H1 (cell line): ENCODE measurements around the gene SEMA5B.
A peak's percentile ranks its signal among the peaks of the same experiment; 100 is the strongest.

Experiments used
- ATF3 ChIP-seq: IDR thresholded peaks from 2 replicates; pipeline ENCODE4 v1.6.1; 2011; ENCODE audit warnings: low read depth, mild to moderate bottlenecking, low read length; ENCODE audit not compliant: insufficient read depth
- CHD2 ChIP-seq: IDR thresholded peaks from 2 replicates; pipeline ENCODE4 v1.6.1; 2012; ENCODE audit warnings: low read length, improper control_type of control experiment
- CTCF ChIP-seq, 3 experiments: IDR thresholded peaks; 1 replicate in 2 of 3; 2 replicates in 1 of 3; pipeline versions ENCODE4 v1.5.1 to v1.6.1; 2011; ENCODE audit warnings: low read length in 3 of 3, mild to moderate bottlenecking in 3 of 3, inconsistent platforms in 2 of 3, low read depth in 1 of 3, moderate library complexity in 1 of 3; ENCODE audit not compliant: insufficient read depth in 1 of 3; ENCODE audit errors: control extremely low read depth in 1 of 3
- EZH2 ChIP-seq: fragments of 200-600 bp; sonication (generic); IDR thresholded peaks from 2 replicates; pipeline ENCODE4 v1.7.1; 2012; ENCODE audit warnings: low read depth, mild to moderate bottlenecking, moderate library complexity, low read length, inconsistent platforms; ENCODE audit not compliant: severe bottlenecking
- JUN ChIP-seq: IDR thresholded peaks from 2 replicates; pipeline ENCODE4 v1.6.1; 2011; ENCODE audit warnings: low read depth, mild to moderate bottlenecking, improper control_type of control experiment, low read length
- POLR2A ChIP-seq, 2 experiments: IDR thresholded peaks; 1 replicate in 1 of 2; 2 replicates in 1 of 2; pipeline ENCODE4 v1.6.1; 2011; ENCODE audit warnings: low read depth in 2 of 2, low read length in 2 of 2, mild to moderate bottlenecking in 2 of 2; ENCODE audit errors: control extremely low read depth in 1 of 2
- POLR2AphosphoS5 ChIP-seq: IDR thresholded peaks from 2 replicates; pipeline ENCODE4 v1.6.1; 2011; ENCODE audit warnings: low read depth, low read length
- RAD21 ChIP-seq, 2 experiments: IDR thresholded peaks in 1 of 2; conservative IDR thresholded peaks in 1 of 2; 2 replicates each; pipeline ENCODE4 v1.6.1; 2011; ENCODE audit warnings: low read depth in 2 of 2, low read length in 2 of 2, improper control_type of control experiment in 1 of 2, inconsistent platforms in 1 of 2, mild to moderate bottlenecking in 1 of 2, moderate library complexity in 1 of 2
- SP1 ChIP-seq: IDR thresholded peaks from 2 replicates; pipeline ENCODE4 v1.6.1; 2011; ENCODE audit warnings: low read depth, low read length
- TCF12 ChIP-seq: IDR thresholded peaks from 2 replicates; pipeline ENCODE4 v1.6.1; 2011; ENCODE audit warnings: low read depth, mild to moderate bottlenecking, low read length

- TF ChIP-seq CTCF (IDR thresholded peaks at IDR 0.05; ENCODE audit: control extremely low read depth in 1 of 3, insufficient read depth in 1 of 3, low read depth in 1 of 3, low read length in 3 of 3) (peak; percentile 34 to 57 (median 43)), POLR2AphosphoS5 (no peak), SP1 (no peak), POLR2A (IDR thresholded peaks at IDR 0.05; ENCODE audit: control extremely low read depth in 1 of 2, low read depth in 2 of 2, low read length in 2 of 2) (0 out of 3 replicates have a peak, but pooled peaks of 1 of the 2 experiments have one; percentile 19), TCF12 (no peak), EZH2 (peak; percentile 56), ATF3 (no peak), RAD21 (IDR thresholded peaks at IDR 0.05 in 1 of 2, conservative IDR thresholded peaks at IDR 0.05 in 1 of 2; ENCODE audit: low read depth in 2 of 2, low read length in 2 of 2) (peak in 1 of 2 experiments; percentile 3; a peak in 1 of 4 replicates), CHD2 (0 out of 2 replicates have a peak, but pooled peaks have one; percentile 4), JUN (no peak)
Measured at GRCh38 chr3:123027292-123028232, at the start of gene SEMA5B.
